Esophagus muscularis mucosa (tissue), 4 donors: ENCODE data around the gene HS6ST1.

Experiments used
- CTCF ChIP-seq, 3 experiments: fragments of 200-600 bp in 2 of 3; fragments of 450-650 bp in 1 of 3; sonication (generic) in 2 of 3; IDR thresholded peaks; one replicate each; pipeline ENCODE4 v1.5.1; 2017 to 2019; ENCODE audit warnings: antibody characterized with exemption in 3 of 3, mild to moderate bottlenecking in 2 of 3, moderate library complexity in 1 of 3
- EP300 ChIP-seq: sonication (generic); formaldehyde crosslinking; IDR thresholded peaks from one replicate; pipeline ENCODE4 v1.6.1; 2017; ENCODE audit warnings: antibody characterized with exemption
- POLR2A ChIP-seq: fragments of 450-650 bp; IDR thresholded peaks from one replicate; pipeline ENCODE4 v1.6.1; 2017; ENCODE audit warnings: antibody characterized with exemption, moderate library complexity, mild to moderate bottlenecking, low read depth
- POLR2AphosphoS5 ChIP-seq, 2 donors: sonication (generic); formaldehyde crosslinking; IDR thresholded peaks; one replicate each; pipeline ENCODE4 v1.6.1; 2017; ENCODE audit warnings: antibody characterized with exemption in 2 of 2

- TF ChIP-seq CTCF (IDR thresholded peaks at IDR 0.05), result no peak
- no peak for TF ChIP-seq POLR2A
- TF ChIP-seq EP300, result no peak
- no peak for TF ChIP-seq POLR2AphosphoS5 (IDR thresholded peaks at IDR 0.05)
These were observed 48.5 kb downstream of the HS6ST1 start for GRCh38 chr2:128269990-128270671.
